T-helper 2 cell treated with Interferon-gamma antibody and Interleukin-4, amounts not matched to agents 100 ng/mL and 5 ng/mL, for 36 hours (primary cell): ENCODE results near the gene MNS1. TPM values are rescaled to one million over a fixed set of nuclear protein-coding genes. Genes with fewer than 3 reads are reported as not detected.
"Not testable (repeated sequence)": the region's sequence is repeated elsewhere in the genome, so short reads cannot be mapped to it uniquely, and the experiment has no call there.

Experiments used
- intact Hi-C: fragments of 100-400 bp; cut with micrococcal nuclease; formaldehyde crosslinking; loops from one replicate; pipeline ENCODE4 v1.15.1; 2023
- total RNA-seq: library from RNA; stranded (reverse); gene quantifications from 2 replicates; pipeline ENCODE4 v1.2.3, GENCODE V29; 2022

The MNS1 gene
- total RNA-seq, 1 donor from 2014 or later, result 0.16 TPM

DNA sequence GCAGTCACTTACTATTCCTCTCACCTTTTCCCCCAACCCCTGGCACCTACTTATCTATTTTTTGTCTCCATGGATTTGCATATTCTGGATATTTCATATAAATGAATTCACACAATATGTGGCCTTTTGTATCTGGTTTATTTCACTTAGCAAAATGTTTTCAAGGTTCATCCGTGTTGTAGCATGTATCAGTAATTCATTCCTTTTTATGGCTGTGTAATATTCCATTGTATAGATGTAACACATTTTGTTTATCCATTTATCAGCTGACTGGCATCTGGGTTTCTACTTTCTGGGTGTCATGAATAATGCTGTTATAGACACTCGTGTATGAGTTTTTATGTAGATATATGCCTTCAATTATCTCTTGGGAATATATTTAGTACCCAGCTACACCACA lies 5.8 kb downstream of the MNS1 start:
- intact Hi-C loops, result no loop called here

DNA sequence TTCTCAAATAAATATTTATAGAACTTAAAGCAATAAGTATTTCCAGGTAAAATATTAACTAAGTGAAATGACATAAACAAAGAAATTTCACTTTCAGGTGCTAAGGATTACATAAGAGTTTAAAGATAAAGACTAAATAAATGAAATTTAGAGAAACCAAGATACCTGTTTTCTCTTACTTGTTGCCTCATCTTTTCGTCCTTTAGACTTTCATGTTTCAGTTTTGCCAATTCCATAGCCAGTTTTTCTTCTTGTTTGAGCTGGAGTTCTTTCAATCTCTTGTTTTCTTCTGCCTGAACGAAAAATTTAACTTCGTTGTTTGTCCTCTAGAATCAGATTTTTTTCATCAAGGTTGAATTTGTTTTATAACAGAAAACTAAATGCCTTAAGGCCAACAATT lies 8.7 kb downstream of the MNS1 start:
- intact Hi-C loops, result no loop called here

DNA sequence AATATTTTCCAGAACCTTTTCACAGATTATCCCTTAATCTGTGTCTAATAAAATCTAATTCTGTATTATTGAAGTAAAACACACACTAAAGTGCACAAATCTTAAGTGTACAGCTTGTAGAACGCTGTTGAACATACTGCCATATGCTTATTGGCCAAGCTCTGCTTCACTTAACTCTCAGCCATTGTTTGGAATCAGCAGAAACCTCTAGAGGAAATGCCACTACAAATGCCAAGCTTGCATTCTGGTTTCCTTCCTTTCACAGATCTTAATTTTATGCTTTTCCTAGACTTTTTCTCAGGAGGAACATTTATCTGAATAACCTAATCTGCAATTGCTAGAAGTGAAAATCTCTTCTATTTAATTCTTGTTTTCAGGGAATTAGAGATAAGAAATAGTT lies 10.1 kb downstream of the MNS1 start:
- intact Hi-C loops, result no loop called here

DNA sequence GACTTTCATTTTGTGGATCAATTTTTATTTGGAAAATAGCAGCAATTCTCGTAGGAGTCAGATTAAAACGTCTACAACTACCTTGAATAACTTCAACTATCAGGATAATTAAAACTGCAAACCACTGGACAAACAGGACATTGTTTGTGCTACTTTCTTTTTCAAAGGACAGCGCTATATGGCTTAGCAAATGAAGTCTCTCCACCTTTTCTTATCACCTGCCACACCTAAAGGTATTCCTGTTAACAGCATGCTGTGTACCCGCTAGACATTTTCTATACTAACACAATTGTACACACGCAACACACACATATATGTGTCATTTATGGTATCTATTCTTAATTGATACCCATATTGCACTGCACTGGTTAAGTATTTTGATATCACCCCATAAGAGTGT lies 19.2 kb downstream of the MNS1 start:
- intact Hi-C loops, result no loop called here

DNA sequence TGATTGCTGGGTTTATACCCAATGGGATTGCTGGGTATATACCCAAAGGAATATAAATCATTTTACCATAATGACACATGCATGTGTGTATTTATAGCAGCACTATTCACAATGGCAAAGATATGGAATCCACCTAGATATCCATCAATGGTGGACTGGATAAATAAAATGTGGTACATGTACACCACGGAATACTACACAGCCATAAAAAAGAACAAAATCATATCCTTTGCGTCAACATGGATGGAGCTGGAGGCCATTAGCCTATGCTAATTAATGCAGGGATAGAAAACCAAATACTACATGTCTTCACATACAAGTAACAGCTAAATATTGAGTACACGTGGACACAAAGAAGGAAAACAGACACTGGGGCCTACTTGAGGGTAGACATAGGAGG lies 22.6 kb downstream of the MNS1 start:
- intact Hi-C loops, result no loop called here

DNA sequence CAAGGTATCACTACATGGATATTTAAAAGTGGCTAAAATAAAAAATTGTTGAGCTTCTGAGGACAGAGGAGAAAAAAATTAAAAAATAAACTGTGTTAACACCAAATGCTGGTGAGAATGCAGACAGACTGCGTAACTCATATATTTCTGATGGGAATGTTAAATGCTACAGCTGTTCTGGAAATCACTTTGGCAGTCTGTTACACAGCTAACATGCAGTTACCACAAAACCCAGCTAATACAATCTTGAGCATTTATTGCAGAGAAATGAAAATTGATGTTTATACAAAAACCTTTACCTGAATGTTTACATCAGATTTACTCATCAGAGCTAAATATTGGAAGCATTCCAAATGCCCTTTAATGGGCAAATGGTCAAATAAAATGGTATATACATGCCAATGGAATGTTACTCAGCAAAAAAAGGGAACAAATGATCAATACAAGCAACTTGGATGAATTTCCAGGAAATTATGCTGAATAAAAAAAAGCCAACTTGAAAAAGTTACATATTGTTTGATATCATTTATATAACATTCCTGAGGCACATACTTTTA lies 24.6 kb downstream of the MNS1 start:
- intact Hi-C loops, result no loop called here

- intact Hi-C loops, result no loop called here
These were observed 32.6 kb downstream of the MNS1 start for GRCh38 chr15:56432304-56432703.

DNA sequence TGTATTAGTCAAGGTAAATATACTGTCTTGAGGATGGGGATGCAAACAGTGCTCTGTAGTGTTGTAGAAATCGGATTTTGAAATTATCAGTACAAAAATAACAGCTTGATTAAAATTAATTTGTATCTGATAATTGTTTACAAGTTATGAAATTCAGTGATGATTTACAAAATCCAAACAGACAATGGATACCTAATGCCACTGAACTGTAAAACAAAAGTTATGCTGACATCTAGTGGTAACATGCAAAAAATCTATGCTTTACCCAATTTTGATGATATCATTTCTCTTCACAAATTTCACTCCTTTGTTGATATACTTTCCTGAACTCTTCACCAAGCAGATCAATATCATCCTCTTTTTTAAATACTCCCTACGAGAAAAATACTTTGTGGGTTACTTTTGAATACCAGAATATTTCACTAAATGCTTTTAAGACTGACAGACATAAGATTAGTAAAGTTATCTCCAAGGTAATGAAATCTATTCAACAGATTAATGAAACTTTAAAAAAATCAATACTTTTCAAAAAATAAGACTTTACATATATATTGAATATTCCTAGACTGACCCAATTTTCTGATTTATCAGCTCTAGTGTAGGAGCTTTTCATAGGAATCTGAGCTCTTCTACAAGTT lies 36.0 kb downstream of the MNS1 start:
- intact Hi-C loops, result loop anchor here (1.0 kb wide), 1 partner anchor 183 kb away; no protein-coding TSS in a partner anchor

DNA sequence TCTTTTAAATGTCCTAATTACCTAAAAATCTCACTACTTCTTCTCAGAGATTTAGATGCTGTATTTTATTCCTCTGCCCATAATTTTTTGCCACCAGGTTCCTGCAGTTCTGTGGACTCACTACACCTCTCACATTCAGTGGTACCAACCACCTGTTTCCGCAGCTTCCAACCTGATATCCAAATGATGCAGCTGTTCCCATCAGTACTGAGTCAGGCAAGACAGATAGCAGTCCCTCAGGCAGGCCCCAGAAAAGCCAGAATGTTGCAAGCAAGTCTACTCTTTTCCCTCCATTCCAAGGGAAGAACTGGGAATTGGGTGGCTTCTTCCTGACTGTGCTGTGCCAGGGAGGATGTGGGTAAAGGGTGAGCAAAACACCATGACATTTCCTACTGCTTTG lies 39.0 kb downstream of the MNS1 start:
- intact Hi-C loops, result no loop called here

GRCh38 chr15:56425276-56425675 lies 39.7 kb downstream of the MNS1 start:
- intact Hi-C loops, result no loop called here

DNA sequence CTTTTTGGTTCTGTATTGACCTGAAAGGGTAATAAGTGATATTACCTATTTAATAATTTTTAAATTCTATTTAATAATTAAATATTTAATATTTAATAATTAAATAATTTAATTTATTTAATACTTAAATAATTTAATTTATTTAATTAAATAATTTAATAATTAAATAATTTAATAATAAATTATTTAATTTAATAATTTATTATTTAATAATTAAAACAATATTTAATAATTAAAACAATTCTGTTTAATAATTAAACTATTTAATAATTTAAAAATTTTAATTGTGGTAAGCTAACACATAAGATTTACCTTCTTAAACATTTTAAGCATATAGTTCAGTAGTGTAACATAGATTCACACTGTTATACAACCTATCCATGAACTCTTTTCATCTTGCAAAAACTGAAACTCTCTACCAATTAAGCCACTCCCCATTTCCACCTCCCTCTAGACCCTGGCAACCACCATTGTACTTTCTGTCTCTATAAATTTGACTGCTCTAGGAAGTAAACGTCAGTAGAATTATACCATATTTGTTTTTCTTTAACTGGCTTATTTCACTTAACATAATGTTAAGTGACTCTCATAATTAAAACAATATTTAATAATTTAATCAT lies 51.7 kb downstream of the MNS1 start:
- intact Hi-C loops, result not testable (repeated sequence)

DNA sequence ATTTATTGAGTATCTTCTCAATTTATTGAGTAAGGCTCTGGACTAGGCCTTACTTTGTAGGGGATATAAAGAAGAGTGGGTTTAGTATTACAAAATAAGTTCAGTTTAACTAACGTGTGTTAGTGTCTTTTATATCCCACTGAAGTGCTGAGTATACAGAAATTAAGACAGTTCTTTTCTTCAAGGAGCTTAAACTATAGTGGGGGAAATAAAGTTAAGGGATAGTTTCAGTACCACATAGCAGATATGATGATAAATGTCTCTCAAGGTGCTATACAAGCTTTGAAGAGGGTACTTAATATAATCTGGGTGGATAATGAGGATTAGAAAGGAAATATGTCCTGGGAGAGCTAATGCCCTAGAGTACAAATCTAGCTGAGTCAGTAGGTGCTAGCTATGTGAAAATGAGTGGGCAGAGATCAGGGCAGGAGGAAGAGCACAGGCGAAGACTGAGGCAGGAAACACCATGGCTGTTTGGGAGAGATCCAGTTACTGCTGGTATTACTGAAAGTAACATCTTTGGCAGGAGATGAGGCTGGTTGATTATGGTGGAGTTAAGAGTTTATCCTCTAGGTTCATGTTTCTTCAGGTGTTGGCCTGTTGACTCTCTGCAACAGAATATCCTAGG lies 53.7 kb downstream of the MNS1 start:
- intact Hi-C loops, result no loop called here

DNA sequence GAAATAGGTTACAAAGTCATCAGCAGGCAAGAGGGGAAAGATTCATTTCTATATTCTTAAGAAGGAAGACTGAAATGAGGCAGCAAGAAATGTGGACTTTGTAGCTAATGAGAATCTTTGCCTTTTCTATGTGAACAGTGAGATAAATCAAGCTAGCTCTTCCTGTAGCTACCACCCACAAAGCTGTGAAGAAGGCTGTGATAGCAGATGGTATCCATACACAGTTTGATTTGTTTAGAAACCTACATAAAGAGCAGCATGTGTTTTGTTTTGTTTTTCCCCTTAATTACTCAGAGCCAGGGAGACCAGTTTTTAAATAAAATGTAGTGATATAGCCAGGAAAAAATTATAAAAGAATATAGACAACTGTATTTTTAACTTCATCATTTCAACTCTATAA lies 54.2 kb downstream of the MNS1 start:
- intact Hi-C loops, result no loop called here

GRCh38 chr15:56399209-56399608 lies 65.7 kb downstream of the MNS1 start:
- intact Hi-C loops, result not testable (repeated sequence)

GRCh38 chr15:56397325-56397724 lies 67.6 kb downstream of the MNS1 start:
- intact Hi-C loops, result not testable (repeated sequence)

DNA sequence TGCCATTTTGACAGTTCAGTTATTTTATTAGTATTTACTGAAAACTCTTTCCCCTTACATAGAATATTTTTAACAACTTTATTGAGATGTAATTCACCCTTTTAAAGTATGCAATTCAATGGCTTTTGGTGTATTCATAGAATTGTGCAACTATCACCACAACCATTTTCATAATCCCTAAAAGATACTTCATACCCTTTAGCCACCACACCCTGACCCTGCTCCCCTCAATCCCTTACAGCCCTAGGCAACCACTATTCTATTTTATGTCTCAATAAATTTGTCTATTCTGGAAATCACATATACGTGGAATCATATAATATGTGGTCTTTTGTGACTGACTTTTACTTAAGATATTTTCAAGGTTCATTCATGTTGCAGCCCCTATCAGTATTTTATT lies 70.0 kb downstream of the MNS1 start:
- intact Hi-C loops, result no loop called here

DNA sequence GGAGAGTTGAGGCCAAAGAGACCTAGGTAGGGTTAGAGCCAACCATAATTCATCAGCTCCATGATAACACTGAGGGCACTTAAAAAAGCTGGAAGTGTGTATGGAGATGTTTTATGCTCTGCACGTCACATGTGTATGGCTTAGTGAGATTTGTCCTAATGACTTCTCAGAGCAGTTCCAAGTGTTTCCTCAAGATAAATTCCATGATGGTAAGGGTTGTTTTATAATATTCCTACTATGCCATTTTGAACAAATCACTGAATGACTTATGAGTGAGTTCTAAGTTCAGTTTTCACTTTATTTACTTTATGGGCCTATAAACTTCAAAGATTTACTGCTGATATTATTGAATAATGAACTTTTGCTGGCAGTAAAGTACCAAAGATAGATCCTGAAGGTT lies 71.7 kb downstream of the MNS1 start:
- intact Hi-C loops, result no loop called here

DNA sequence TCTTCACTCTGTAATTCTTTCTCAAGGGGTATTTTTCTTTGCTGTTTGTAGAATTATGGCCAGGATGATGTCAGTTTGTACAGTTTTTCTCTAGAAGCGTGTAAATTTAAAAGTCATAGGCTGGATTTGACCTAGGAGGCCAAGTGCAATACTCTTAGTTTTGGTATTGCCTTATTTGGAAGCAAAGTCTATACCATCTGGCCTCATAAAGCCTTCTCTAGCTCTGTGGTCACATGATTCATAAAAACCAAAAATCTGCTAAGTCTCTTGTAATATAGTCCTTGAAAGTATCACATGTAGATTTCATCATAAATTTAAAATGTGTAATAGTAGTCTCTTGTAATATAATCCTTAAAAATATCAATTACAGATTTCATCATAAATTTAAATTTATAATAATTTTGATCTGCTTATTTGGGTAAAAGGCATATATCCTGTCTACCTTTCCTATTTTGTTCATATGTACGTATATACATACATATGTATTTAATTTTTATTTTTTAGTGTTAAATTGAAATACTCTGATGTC lies 74.1 kb downstream of the MNS1 start:
- intact Hi-C loops, result no loop called here

- intact Hi-C loops, result no loop called here
These were observed 79.0 kb downstream of the MNS1 start for GRCh38 chr15:56385908-56386307.

- intact Hi-C loops, result no loop called here
These were observed 81.9 kb downstream of the MNS1 start for GRCh38 chr15:56383010-56383409.
